GM12878 (cell line): ENCODE results near the gene CNMD. TPM values are rescaled to one million over a fixed set of nuclear protein-coding genes. Genes with fewer than 3 reads are reported as not detected.

Source experiments
- ATAC-seq: fragments of 200-7000 bp; cut with Tn5 transposase; 3 replicates; pipeline ENCODE4 v1.9.1; 2020; ENCODE audit warnings: mild to moderate bottlenecking, moderate library complexity
- BruUV-seq: library from RNA; stranded (reverse); fragments of 400-500 nt; replicated peaks from 2 replicates; lab custom pipeline; 2021; lab: Mats Ljungman, UMichigan
- CTCF ChIA-PET: fragments of 300-600 bp; sonication (Branson Sonifier 250); formaldehyde crosslinking; extraction: SDS; loops from one replicate; lab custom pipeline; 2021; ENCODE audit warnings: inconsistent platforms; lab: Yijun Ruan, JAX
- POLR2A ChIA-PET: fragments of 350-600 bp; formaldehyde crosslinking; extraction: SDS; loops from one replicate; lab custom pipeline; 2021; ENCODE audit warnings: inconsistent platforms; lab: Charles Lee
- RAD21 ChIA-PET: fragments of 300-600 bp; sonication (Branson Sonifier 250); formaldehyde crosslinking; loops from one replicate; lab custom pipeline; 2023; ENCODE audit warnings: antibody characterized with exemption; ENCODE audit not compliant: unreplicated experiment; lab: Charles Lee
- SMC1A ChIA-PET: fragments of 300-600 bp; sonication (Branson Sonifier 250); formaldehyde crosslinking; loops from one replicate; lab custom pipeline; 2023; ENCODE audit not compliant: unreplicated experiment, uncharacterized antibody; lab: Charles Lee
- DNase-seq: peaks from one replicate; pipeline ENCODE4 v3.0.0-alpha.2; 2011; ENCODE audit warnings: low read depth, low spot score
- FAIRE-seq: peaks from 3 replicates; lab custom pipeline; 2011; peaks lifted over from hg19 to GRCh38; lab: Jason Lieb, UNC
- H2AFZ ChIP-seq: 2 replicates; pipeline ENCODE4 v1.6.0; 2011; ENCODE audit warnings: low read depth, low read length, control low read depth; ENCODE audit not compliant: control insufficient read depth
- H3K27ac ChIP-seq: 2 replicates; pipeline ENCODE4 v1.5.1; 2011; ENCODE audit warnings: control low read depth; ENCODE audit not compliant: control insufficient read depth, insufficient read depth
- H3K27me3 ChIP-seq, 2 experiments: replicated peaks in 1 of 2; 2 replicates each; pipeline versions ENCODE4 v1.6.0 to v1.6.1; 2011; ENCODE audit warnings: low read length in 1 of 2; ENCODE audit not compliant: control insufficient read depth in 2 of 2, insufficient read depth in 2 of 2
- H3K36me3 ChIP-seq, 2 experiments: 2 replicates each; pipeline ENCODE4 v1.5.1; 2011; ENCODE audit warnings: low read length in 1 of 2; ENCODE audit not compliant: control insufficient read depth in 2 of 2, insufficient read depth in 2 of 2
- H3K4me1 ChIP-seq: 2 replicates; pipeline ENCODE4 v1.6.1; 2011; ENCODE audit warnings: mild to moderate bottlenecking, low read length, moderate library complexity, mixed read lengths; ENCODE audit not compliant: control insufficient read depth, insufficient read depth
- H3K4me2 ChIP-seq: 2 replicates; pipeline ENCODE4 v1.6.0; 2011; ENCODE audit warnings: control low read depth; ENCODE audit not compliant: control insufficient read depth, insufficient read depth
- H3K4me3 ChIP-seq: fragments of 200-600 bp; sonication (generic); 2 replicates; pipeline ENCODE4 v1.5.1; 2016
- H3K79me2 ChIP-seq: 2 replicates; pipeline ENCODE4 v1.6.0; 2011; ENCODE audit warnings: low read length; ENCODE audit not compliant: control insufficient read depth, insufficient read depth
- H3K9ac ChIP-seq: 2 replicates; pipeline ENCODE4 v1.8.0; 2011; ENCODE audit warnings: low read length, control low read depth, mixed read lengths; ENCODE audit not compliant: control insufficient read depth, insufficient read depth
- H3K9me3 ChIP-seq: replicated peaks from 3 replicates; pipeline ENCODE4 v1.5.1; 2011; ENCODE audit warnings: mild to moderate bottlenecking, low read length; ENCODE audit not compliant: control insufficient read depth, insufficient read depth
- H4K20me1 ChIP-seq: 2 replicates; pipeline ENCODE4 v1.6.0; 2011; ENCODE audit not compliant: control insufficient read depth, insufficient read depth
- BCL11A ChIP-seq: IDR thresholded peaks from 2 replicates; pipeline ENCODE4 v1.6.1; 2011; ENCODE audit warnings: low read depth, low read length
- CEBPB ChIP-seq, 2 experiments: fragments of 150-350 bp in 1 of 2; IDR thresholded peaks; 2 replicates each; pipeline ENCODE4 v1.6.1; 2012 to 2014; ENCODE audit warnings: low read depth in 2 of 2, low read length in 2 of 2, borderline replicate concordance in 1 of 2, inconsistent platforms in 1 of 2
- GABPA ChIP-seq: IDR thresholded peaks from 2 replicates; pipeline ENCODE4 v1.6.1; 2014; ENCODE audit warnings: antibody characterized with exemption, low read depth, mild to moderate bottlenecking, inconsistent platforms
- SPI1 ChIP-seq: IDR thresholded peaks from 2 replicates; pipeline ENCODE4 v1.6.1; 2011; ENCODE audit warnings: low read depth, mild to moderate bottlenecking, low read length, moderate library complexity, borderline replicate concordance; ENCODE audit not compliant: insufficient read depth
- TARDBP ChIP-seq: IDR thresholded peaks from 2 replicates; pipeline ENCODE4 v1.6.1; 2016; ENCODE audit warnings: borderline replicate concordance
- ZNF592 ChIP-seq: fragments of 450-650 bp; IDR thresholded peaks from 2 replicates; pipeline ENCODE4 v1.6.1; 2017; ENCODE audit warnings: mild to moderate bottlenecking, moderate library complexity
- WGBS: methylation state at CpG from one replicate; pipeline ENCODE4 v1.1.6; 2016; ENCODE audit warnings: low lambda C conversion rate; ENCODE audit not compliant: insufficient replicate concordance, insufficient coverage; ENCODE audit errors: missing lambda C conversion rate; 5-methylcytosine and 5-hydroxymethylcytosine counted together
- in situ Hi-C: fragments of 300-500 bp; cut with MboI; formaldehyde crosslinking; loops from 9 replicates; pipeline ENCODE4 v1.14.3; 2018; ENCODE audit warnings: mixed read lengths
- intact Hi-C: fragments of 100-400 bp; cut with micrococcal nuclease; formaldehyde crosslinking; loops from one replicate; pipeline ENCODE4 v1.14.2; 2022; ENCODE audit not compliant: unreplicated experiment
- polyA plus RNA-seq, 11 experiments: library from polyadenylated mRNA; depleted of rRNA in 4 of 11; unstranded in 6 of 11; stranded (reverse) in 5 of 11; fragments of >200 nt; fragmentation: Nextera tagmentation in 4 of 11; fragmentation: Illumina TruSeq in 1 of 11; extraction: Ambion mirVana in 4 of 11; extraction: Trizol in 1 of 11; gene quantifications; 1 replicate in 1 of 11; 2 replicates in 10 of 11; pipeline versions ENCODE4 v1.2.1 to v1.2.3, GENCODE V29; 2011 to 2016; ENCODE audit warnings: inconsistent platforms in 2 of 11, missing spikeins in 2 of 11, low read depth in 1 of 11
- total RNA-seq, 4 experiments: library from RNA; depleted of rRNA in 3 of 4; stranded (reverse); fragments of >200 nt in 3 of 4; fragmentation: Illumina TruSeq in 1 of 4; extraction: Trizol in 1 of 4; gene quantifications; 2 replicates each; pipeline versions ENCODE4 v1.2.1 to v1.2.3, GENCODE V29; 2013 to 2021
- TF ChIP-seq, protein P1 (sequence below): fragments of 450-650 bp; formaldehyde crosslinking; IDR thresholded peaks from 2 replicates; pipeline ENCODE4 v1.4.0; 2022; ENCODE audit warnings: mild to moderate bottlenecking, moderate library complexity

Gene CNMD
- total and polyA plus RNA-seq, 10 of the 15 experiments (the other 5 are each of a cell fraction or from before 2014, with no cell fraction given), result 0.31 to 1.6 (median 0.73) TPM

DNA sequence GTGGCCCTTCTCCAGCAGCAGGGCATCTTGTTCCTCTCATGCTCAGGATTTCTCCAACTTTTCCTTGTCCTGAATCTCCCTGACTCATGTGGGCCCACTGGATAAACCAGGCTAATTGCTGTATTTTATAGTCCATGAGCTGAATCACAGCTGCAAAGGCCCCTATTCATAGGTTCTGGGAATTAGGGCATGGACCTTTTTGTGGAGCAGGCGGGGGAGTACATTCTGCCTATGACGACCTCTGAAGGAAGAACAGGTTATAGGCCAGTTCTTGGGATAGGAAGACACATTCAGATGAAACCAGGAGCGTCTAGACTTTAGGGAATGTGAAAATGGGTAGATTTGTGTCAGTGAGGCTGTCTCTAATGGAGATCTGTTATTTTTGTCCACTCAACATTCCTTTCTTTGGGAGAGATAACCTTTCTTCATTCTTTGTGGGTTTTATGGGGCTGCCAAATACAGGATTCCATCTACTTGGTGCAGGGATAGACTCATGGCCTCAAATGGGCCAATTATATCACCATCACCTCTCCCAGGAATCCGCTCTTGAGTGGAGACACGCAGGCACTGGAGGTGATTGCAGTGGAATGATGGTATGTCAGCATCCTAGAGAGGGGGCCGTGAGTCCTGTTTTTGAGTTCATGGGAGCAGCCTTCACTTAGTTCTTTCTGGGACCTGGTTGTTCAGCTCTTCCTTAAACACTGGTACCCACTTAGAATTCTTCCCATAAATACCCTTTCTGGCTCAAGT is 45.1 kb upstream of the CNMD start:
- peaks cover 0 to 15% of the 10 kb centered on the region in 2 experiments; a peak in 1 of 4 replicates for H3K27me3 ChIP-seq
- no peak overlapping the region for H3K27ac ChIP-seq
- ChIA-PET POLR2A (interaction anchor here (0.7 kb wide), 1 partner anchor 24 kb away, joined by 3 read pairs; no protein-coding TSS in a partner anchor), SMC1A (interaction anchor here (0.5 to 4.4 kb wide), 5 partner anchors 10 to 128 kb away, joined by 3 to 18 read pairs (median 4); no protein-coding TSS in a partner anchor), CTCF (interaction anchor here (0.5 to 2.9 kb wide), 6 partner anchors 10 to 184 kb away, joined by 3 to 14 read pairs (median 4); no protein-coding TSS in a partner anchor), RAD21 (interaction anchor here (1.0 to 3.8 kb wide), 5 partner anchors 8 to 59 kb away, joined by 3 to 15 read pairs (median 7); no protein-coding TSS in a partner anchor)
- no peaks in the 10 kb centered on the region for H3K79me2 ChIP-seq
- 3% methylated on average over 6 of the region's 6 CpGs for WGBS
- no peaks in the 10 kb centered on the region for H4K20me1 ChIP-seq
- no peak overlapping the region for H2AFZ ChIP-seq
- no peak overlapping the region for H3K4me2 ChIP-seq
- no peak for ATAC-seq
- no peaks in the 10 kb centered on the region for H3K4me1 ChIP-seq
- intact Hi-C loops (no loop called here), in situ Hi-C loops (no loop called here)
- no peak for DNase-seq
- TF ChIP-seq GABPA, result no peak
- no peaks in the 10 kb centered on the region for H3K36me3 ChIP-seq
- no peaks in the 10 kb centered on the region for H3K9me3 ChIP-seq
- H3K4me3 ChIP-seq, result no peak overlapping the region
- no TSS peak for BruUV-seq
- no peak for FAIRE-seq
- H3K9ac ChIP-seq, result no peak overlapping the region

GRCh38 chr13:52783943-52784342 is 44.3 kb upstream of the CNMD start:
- FAIRE-seq (no peak), ATAC-seq (no peak), DNase-seq (no peak)
- BruUV-seq, result no TSS peak
- RAD21 ChIA-PET, result interaction anchor here (1.0 to 3.1 kb wide), 4 partner anchors 29 to 58 kb away, joined by 3 to 15 read pairs (median 6); no protein-coding TSS in a partner anchor
- POLR2A ChIA-PET, result interaction anchor here (0.7 kb wide), 1 partner anchor 25 kb away, joined by 3 read pairs; no protein-coding TSS in a partner anchor
- Histone ChIP-seq H3K4me2 (no peak overlapping the region), H3K9ac (no peak overlapping the region), H3K27me3 (peaks cover 0 to 15% of the 10 kb centered on the region in 2 experiments; a peak in 1 of 4 replicates), H3K36me3 (no peaks in the 10 kb centered on the region), H3K27ac (no peak overlapping the region), H3K4me1 (no peaks in the 10 kb centered on the region), H4K20me1 (no peaks in the 10 kb centered on the region), H2AFZ (no peak overlapping the region), H3K79me2 (no peaks in the 10 kb centered on the region), H3K4me3 (no peak overlapping the region), H3K9me3 (no peaks in the 10 kb centered on the region)
- CTCF ChIA-PET, result interaction anchor here (0.8 to 2.9 kb wide), 5 partner anchors 11 to 184 kb away, joined by 3 to 14 read pairs (median 4); no protein-coding TSS in a partner anchor
- SMC1A ChIA-PET, result interaction anchor here (0.7 to 4.4 kb wide), 7 partner anchors 10 to 119 kb away, joined by 3 to 18 read pairs (median 7); no protein-coding TSS in a partner anchor
- in situ Hi-C loops (no loop called here), intact Hi-C loops (no loop called here)
- TF ChIP-seq TARDBP (no peak), ZNF592 (no peak), SPI1 (no peak), BCL11A (no peak), CEBPB (IDR thresholded peaks at IDR 0.05; ENCODE audit: borderline replicate concordance in 1 of 2, low read depth in 2 of 2, low read length in 2 of 2) (no peak)
- TF ChIP-seq, protein P1, sequence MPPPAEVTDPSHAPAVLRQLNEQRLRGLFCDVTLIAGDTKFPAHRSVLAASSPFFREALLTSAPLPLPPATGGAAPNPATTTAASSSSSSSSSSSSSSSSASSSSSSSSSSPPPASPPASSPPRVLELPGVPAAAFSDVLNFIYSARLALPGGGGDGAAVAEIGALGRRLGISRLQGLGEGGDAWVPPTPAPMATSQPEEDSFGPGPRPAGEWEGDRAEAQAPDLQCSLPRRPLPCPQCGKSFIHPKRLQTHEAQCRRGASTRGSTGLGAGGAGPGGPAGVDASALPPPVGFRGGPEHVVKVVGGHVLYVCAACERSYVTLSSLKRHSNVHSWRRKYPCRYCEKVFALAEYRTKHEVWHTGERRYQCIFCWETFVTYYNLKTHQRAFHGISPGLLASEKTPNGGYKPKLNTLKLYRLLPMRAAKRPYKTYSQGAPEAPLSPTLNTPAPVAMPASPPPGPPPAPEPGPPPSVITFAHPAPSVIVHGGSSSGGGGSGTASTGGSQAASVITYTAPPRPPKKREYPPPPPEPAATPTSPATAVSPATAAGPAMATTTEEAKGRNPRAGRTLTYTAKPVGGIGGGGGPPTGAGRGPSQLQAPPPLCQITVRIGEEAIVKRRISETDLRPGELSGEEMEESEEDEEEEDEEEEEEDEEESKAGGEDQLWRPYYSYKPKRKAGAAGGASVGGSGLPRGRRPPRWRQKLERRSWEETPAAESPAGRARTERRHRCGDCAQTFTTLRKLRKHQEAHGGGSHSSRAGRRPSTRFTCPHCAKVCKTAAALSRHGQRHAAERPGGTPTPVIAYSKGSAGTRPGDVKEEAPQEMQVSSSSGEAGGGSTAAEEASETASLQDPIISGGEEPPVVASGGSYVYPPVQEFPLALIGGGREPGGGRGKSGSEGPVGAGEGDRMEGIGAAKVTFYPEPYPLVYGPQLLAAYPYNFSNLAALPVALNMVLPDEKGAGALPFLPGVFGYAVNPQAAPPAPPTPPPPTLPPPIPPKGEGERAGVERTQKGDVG (CRISPR knock-in tag), result no peak
